GM18517 (cell line): ENCODE results near the gene SNAP47.

Source experiments
- ATAC-seq: cut with Tn5 transposase; IDR thresholded peaks from one replicate; pipeline ENCODE4 v1.9.1; 2021; ENCODE audit warnings: mild to moderate bottlenecking, moderate library complexity; ENCODE audit not compliant: unreplicated experiment

SNAP47 gene

GRCh38 chr1:227748496-227749182, 13.4 kb downstream of the SNAP47 start:
- no peak for ATAC-seq

DNA sequence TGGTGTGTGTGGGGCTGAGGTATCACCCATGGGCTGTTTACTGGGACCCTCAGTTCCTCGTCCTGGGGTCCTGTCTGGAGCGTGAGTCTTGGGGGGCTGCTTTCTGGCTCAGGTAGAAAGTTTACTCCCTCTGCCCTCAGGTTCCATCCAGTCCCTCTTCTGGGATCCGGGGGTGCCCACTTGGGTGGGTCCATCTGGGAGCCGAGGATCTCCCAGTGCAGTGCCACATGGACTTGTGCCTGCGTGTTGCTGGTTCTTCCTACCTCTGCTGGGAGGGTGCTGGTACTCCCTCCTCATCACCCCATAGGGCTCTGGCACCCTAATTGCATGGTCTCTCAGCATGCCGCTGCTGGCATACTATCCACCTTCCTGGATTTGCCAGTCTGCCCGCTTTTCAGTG, 14.0 kb downstream of the SNAP47 start:
- no peak for ATAC-seq

DNA sequence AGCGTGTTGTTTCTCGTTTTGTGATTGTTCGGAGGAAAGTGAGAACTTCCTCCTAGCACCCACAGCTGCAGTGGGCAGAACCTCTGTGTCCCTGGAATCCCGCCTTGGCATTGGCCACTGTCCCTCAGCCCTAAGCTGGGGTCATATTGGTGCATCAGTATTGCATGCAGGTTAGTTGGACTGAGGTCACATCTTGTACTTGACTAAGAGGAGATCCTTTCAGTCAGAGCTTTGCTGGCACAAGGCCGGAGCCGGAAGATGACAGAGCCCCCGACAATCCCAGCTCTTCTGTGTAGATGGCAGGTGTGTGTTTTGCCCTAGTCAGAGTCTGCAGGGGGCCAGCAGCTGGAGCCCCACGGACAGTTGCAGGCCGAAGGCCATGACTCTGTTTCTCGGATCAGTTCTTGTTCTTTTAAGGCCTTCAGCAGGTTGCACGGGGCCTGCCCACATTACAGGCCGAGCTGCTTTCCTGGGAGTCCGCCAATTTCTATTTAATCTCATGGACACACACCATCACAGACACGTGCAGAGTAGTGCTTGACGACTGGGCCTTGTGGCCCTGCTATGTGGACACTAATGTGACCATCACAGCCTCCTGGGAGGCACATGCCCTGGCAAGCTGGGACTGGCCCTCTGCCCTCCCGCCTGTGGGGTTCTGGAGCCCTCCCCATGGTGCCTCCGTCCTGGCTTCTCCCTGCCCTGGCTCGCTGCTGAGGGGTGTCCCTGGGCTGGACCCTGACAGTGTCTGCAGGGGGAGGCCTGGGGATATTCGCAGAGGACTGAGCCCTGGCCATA, 14.9 kb downstream of the SNAP47 start:
- no peak for ATAC-seq

- no peak for ATAC-seq
Observed at GRCh38 chr1:227753999-227754711, 18.9 kb downstream of the SNAP47 start.

- no peak for ATAC-seq
Observed at GRCh38 chr1:227754958-227755357, 19.7 kb downstream of the SNAP47 start.

DNA sequence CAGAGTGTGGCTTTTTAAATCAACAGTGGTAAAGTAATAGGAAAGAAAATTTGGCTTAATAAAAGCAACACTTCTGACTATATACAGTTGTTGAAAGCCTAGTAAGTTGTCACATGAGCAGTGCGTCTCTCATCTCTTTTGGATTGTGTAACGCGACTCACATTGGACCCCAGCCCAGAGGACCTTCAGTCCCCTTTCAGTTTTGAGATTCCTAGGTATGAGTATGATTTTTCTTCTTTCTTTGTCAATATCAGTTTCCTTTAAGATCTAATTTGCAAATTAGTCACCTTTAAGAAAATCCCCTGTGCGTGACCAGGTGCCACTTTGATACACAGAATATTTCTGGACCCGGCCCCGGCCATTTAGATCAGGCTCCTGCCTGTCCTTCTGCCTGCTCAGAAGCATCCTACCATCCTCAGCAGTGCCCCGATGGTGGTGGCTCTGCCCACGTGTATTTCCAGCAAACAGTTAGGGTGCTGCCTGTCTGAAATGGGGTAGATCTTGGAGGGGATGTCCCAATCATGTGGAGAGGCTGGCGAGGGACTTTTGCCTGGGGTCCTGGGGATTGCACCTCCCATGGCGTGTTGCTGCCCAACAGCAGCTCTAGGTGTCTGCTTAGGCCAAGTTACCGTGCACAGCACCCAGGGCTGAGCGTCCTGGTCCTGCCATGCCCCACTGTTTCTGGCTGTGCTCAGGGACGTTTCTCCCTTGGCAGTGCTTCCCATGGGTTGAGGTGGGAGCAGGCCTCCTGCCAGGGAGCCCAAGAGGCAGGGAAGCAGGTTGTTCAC, 21.1 kb downstream of the SNAP47 start:
- ATAC-seq, result no peak

GRCh38 chr1:227757781-227758180, 22.5 kb downstream of the SNAP47 start:
- no peak for ATAC-seq

DNA sequence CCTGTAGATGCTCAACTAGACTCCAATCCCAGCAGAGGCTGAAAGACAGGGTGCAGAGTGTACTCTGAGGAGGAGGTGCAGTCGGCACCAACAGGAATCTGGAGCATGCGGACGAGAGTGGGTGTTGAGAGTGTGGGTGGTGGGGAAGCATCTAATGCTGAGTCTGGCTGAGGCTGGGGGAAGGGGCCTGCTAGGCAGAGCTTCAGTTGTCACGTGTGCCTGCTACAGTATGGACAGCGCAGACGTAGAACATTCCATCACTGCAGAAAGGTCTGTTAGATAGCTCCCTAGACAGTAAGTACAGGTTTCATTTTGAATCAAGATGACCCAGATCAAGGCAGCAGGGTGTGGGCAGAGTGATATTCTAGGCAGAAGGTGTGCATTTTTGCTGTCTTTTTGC, 23.1 kb downstream of the SNAP47 start:
- ATAC-seq, result peak; percentile 40

DNA sequence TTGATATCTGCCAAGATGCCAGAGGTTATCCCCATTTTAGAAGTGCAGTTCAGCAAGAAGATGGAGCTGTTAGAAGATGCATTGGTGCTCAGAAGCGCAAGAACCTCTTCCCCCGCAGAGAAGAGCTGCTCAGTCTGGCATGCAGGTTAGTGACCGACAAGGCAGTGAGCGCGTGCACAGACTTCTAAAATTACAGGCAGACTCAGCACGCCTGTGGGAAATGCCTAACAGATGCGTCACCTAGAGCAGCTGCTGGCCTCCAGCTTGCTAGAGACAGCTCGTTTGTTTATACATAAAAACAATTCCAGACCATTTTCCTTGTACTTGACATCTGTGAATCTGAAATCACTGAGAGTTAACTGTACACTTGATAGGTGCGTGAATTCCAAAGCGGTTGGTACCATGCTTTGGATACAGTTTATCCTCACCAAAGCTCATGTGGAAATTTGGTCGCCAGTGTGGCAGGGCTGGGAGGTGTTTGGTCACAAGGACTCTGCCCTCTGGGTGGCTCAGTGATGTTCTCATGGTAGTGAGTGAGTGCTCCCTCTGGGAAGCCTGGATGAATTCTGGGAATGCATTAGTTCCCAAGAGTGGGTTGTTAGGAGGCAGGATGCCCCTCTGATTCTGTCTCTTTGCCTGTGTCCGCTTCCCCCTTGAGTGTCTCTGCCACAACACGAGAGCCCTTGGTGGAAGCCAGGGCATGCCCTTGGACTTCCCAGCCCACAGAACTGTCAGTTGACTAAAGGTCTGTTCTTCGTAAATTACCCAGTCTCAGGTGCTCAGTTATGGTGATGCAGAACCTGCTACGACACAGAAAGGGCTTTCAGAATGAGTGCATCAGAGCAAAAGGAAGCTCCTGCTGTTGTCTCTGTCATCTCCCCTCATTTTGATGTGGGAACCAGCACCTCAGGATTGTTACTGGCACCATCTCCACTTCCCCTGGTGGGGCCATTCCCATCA, 24.4 kb downstream of the SNAP47 start:
- ATAC-seq, result no peak

- no peak for ATAC-seq
Observed at GRCh38 chr1:227760377-227760776, 25.1 kb downstream of the SNAP47 start.

DNA sequence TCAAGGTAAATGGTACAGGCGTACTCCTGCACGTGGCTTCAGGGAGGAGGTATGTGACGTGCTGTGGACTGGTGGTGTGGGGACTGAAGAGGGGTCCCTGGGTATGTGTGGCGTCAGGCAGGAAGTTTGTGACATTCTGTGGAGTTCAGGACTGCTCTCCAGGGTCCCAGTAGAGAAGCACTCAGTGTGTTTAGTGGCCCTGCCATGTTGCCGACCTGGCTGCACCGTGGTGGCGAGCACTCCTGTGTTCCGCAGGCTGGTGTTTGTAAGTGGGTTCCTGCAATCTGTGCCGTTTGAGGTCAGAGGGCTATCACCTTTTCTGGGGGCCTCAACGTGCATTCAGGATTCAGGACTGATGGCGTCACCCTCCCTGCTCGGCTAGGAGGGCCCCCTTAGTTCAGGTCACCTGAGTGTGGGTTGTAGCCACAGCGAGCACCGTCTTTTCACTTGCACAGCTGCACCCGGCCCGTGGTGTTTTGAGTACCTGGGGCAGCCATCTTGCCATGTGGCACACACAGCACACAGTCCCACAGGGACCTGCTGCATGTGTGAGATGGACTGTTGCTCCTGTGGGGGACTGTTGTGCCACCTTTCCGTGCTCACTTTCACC, 26.5 kb downstream of the SNAP47 start:
- ATAC-seq, result no peak

- peak; percentile 71 for ATAC-seq
Observed at GRCh38 chr1:227762231-227762911, 27.1 kb downstream of the SNAP47 start.

DNA sequence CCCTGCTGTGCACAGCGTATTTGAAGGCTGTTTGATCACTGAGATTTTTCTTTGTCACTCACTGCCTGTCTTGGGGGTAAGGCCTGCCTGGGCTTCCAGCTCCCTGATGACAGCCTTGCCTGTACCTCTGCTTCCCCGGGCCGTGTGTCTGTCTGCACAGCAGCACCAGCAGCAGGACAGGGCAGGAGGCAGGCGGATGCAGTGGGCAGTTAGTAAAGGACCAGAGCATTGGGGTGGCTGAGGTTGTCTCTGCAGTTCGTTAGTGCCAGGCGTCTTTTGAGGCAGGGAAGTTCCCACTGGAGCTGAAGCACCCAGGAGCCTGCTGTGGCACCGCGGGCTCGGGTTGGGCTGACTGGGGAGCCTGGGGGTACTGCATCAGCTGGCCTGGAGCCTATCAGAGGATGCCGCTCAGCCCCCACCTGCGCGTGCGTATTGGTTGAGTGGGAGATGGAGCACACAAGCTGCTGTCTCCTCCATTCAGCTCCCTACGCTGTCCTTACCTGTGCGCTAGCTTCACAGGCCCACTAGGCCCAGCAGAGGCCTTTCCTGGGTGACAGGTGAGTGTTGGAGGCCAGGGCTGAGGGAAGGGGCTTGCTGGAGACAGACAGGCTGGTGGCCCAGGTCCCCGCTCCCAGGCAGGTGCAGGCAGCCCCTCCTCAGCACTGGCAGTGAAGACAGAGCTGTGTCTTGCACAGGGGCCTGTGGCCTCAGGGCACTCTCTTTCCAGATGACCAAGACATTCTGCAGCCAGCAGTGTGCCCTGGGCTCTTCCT, 28.2 kb downstream of the SNAP47 start:
- no peak for ATAC-seq

- no peak for ATAC-seq
Observed at GRCh38 chr1:227764019-227764391, 28.8 kb downstream of the SNAP47 start.

- ATAC-seq, result no peak
Observed at GRCh38 chr1:227765261-227766014, 30.2 kb downstream of the SNAP47 start.

DNA sequence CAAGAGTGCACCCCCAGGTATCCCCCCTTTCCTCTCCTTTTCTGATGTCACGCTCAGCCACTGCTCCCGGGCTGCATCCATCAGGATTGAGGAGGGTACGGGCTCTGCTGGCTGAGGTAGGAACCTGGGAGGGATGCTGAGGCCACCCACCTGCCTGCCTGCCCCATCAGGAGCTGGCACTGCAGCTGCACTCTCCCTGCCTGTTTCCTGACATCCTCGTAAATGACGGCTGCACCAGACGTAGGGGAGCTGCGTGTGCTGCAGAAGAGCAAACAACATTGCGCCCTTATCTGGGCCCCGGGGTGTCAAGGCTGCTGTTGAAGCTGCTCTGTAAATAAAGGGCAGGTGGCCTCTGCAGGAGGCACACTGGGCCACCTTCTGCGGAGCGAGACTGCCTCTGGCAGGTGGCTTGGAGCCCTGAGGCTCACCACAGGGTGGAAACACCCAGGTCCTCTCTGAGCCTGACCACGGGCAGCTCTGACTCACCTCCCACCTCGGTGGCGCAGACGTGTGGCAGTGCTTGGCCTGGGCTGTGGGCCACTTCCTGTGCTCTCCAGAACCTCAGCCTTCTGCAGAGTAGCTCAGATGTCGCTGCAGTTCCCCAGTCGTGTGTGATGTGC, 30.9 kb downstream of the SNAP47 start:
- ATAC-seq, result no peak

GRCh38 chr1:227766653-227767277, 31.5 kb downstream of the SNAP47 start:
- no peak for ATAC-seq
